ENCODE measurements around the gene STARD3. TPM values are rescaled to one million over a fixed set of nuclear protein-coding genes. Genes with fewer than 3 reads are reported as not detected.
A peak's percentile ranks its signal among the peaks of the same experiment; 100 is the strongest.

STARD3 gene
- total and polyA plus RNA-seq, 9 of the 15 experiments (the other 6 are each of a cell fraction or from before 2014, with no cell fraction given), result 0.63 to 87.0 (median 46.0) TPM

- no peak for TF ChIP-seq ILK (tag; IDR thresholded peaks at IDR 0.05; ENCODE audit: borderline replicate concordance, low read depth)
- TF ChIP-seq, protein P1, sequence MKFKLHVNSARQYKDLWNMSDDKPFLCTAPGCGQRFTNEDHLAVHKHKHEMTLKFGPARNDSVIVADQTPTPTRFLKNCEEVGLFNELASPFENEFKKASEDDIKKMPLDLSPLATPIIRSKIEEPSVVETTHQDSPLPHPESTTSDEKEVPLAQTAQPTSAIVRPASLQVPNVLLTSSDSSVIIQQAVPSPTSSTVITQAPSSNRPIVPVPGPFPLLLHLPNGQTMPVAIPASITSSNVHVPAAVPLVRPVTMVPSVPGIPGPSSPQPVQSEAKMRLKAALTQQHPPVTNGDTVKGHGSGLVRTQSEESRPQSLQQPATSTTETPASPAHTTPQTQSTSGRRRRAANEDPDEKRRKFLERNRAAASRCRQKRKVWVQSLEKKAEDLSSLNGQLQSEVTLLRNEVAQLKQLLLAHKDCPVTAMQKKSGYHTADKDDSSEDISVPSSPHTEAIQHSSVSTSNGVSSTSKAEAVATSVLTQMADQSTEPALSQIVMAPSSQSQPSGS (CRISPR knock-in tag; IDR thresholded peaks at IDR 0.05), result no peak
- peak; percentile 96 for TF ChIP-seq NCOA1 (IDR thresholded peaks at IDR 0.05; ENCODE audit: low read depth)
- peak; percentile 75; the same call in 1 of the 2 replicates for TF ChIP-seq GATAD2A (IDR thresholded peaks at IDR 0.05)
- no peak for TF ChIP-seq ZNF311 (CRISPR knock-in tag; IDR thresholded peaks at IDR 0.05)
- TF ChIP-seq ZNF75A (CRISPR knock-in tag; IDR thresholded peaks at IDR 0.05), result no peak
- TF ChIP-seq, protein P2, sequence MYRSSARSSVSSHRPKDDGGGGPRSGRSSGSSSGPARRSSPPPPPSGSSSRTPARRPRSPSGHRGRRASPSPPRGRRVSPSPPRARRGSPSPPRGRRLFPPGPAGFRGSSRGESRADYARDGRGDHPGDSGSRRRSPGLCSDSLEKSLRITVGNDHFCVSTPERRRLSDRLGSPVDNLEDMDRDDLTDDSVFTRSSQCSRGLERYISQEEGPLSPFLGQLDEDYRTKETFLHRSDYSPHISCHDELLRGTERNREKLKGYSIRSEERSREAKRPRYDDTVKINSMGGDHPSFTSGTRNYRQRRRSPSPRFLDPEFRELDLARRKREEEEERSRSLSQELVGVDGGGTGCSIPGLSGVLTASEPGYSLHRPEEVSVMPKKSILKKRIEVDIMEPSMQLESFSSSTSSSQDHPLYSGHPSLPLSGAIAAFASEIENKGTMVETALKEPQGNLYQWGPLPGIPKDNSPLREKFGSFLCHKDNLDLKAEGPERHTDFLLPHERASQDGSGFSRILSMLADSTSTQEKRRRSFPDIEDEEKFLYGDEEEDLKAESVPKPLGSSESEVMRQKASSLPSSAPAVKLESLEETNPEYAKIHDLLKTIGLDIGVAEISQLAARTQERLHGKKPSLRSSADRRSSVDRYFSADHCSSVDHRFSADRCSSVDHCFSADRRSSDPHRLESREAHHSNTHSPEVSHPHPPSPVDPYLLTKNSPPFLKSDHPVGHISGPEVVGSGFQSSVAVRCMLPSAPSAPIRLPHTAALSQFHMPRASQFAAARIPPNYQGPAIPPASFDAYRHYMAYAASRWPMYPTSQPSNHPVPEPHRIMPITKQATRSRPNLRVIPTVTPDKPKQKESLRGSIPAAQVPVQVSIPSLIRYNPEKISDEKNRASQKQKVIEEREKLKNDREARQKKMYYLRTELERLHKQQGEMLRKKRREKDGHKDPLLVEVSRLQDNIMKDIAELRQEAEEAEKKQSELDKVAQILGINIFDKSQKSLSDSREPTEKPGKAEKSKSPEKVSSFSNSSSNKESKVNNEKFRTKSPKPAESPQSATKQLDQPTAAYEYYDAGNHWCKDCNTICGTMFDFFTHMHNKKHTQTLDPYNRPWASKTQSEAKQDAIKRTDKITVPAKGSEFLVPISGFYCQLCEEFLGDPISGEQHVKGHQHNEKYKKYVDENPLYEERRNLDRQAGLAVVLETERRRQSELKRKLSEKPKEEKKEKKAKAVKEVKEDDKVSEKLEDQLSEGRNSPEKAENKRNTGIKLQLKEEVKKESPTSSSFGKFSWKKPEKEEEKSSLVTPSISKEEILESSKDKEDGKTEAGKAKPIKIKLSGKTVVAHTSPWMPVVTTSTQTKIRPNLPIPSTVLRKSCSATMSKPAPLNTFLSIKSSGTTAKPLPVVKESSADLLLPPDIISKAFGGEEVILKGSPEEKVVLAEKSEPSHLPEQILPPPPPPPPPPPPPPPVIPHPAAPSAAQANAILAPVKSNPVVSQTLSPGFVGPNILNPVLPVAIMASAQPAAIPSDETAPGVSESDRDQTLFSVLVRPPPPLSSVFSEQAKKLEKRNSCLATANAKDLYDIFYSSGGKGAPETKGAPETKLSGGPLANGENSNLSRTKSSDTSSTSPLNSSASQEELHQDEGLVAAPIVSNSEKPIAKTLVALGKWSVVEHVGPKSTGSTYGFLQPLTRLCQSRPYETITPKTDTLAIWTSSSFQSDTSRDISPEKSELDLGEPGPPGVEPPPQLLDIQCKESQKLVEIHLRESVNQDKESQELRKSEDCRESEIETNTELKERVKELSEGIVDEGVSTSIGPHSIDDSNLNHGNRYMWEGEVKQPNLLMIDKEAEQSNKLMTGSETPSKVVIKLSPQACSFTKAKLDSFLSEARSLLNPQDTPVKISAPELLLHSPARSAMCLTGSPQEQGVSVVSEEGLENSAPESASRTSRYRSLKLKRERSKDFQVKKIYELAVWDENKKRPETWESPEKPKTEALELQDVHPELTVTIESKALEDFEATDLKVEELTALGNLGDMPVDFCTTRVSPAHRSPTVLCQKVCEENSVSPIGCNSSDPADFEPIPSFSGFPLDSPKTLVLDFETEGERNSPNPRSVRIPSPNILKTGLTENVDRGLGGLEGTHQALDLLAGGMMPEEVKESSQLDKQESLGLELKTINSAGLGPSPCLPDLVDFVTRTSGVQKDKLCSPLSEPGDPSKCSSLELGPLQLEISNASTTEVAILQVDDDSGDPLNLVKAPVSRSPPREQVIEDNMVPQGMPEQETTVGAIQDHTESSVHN (IDR thresholded peaks at IDR 0.05; ENCODE audit: borderline replicate concordance in 1 of 2, low read depth in 1 of 2), result no peak
- TF ChIP-seq ZNF644 (tag; IDR thresholded peaks at IDR 0.05; ENCODE audit: low read depth), result no peak
- TF ChIP-seq ZNF589 (CRISPR knock-in tag; IDR thresholded peaks at IDR 0.05; ENCODE audit: low read depth), result no peak
- TF ChIP-seq SIX5 (IDR thresholded peaks at IDR 0.05; ENCODE audit: borderline replicate concordance in 1 of 2, insufficient read depth in 1 of 2, low read depth in 1 of 2, low read length in 2 of 2), result peak in 1 of 2 experiments; percentile 39; a peak in 1 of 4 replicates
- no peak for TF ChIP-seq NFE2L1 (tag; IDR thresholded peaks at IDR 0.05; ENCODE audit: borderline replicate concordance, low read depth)
- TF ChIP-seq MEIS2 (IDR thresholded peaks at IDR 0.05; ENCODE audit: partially characterized antibody), result no peak
- no peak; the same call in 1 of the 2 replicates for TF ChIP-seq CREB3L1 (IDR thresholded peaks at IDR 0.05; ENCODE audit: borderline replicate concordance, low read depth)
- TF ChIP-seq PRPF4 (IDR thresholded peaks at IDR 0.05; ENCODE audit: insufficient read depth, low read depth, low read length, poor library complexity, severe bottlenecking), result no peak
- peak; percentile 76 for TF ChIP-seq CTBP1 (IDR thresholded peaks at IDR 0.05; ENCODE audit: borderline replicate concordance)
- TF ChIP-seq ZNF282 (CRISPR knock-in tag; IDR thresholded peaks at IDR 0.05), result no peak
These were observed at the start of gene STARD3 (continued) for GRCh38 chr17:39636927-39637736.
